GM23338 (cell line): ENCODE data around the gene SEMG1. TPM values are rescaled to one million over a fixed set of nuclear protein-coding genes. Genes with fewer than 3 reads are reported as not detected.

Experiments used
- ATAC-seq: fragments of 200-7000 bp; cut with Tn5 transposase; 3 replicates; pipeline ENCODE4 v1.9.1; 2020
- DNase-seq: peaks from one replicate; pipeline ENCODE4 v3.0.0-alpha.2; 2015; ENCODE audit warnings: low spot score
- H2AFZ ChIP-seq: fragments of 200-600 bp; sonication (generic); 2 replicates; pipeline ENCODE4 v1.8.0; 2016; ENCODE audit warnings: antibody characterized with exemption, mild to moderate bottlenecking, moderate library complexity
- H3F3A ChIP-seq: fragments of 200-600 bp; sonication (generic); replicated peaks from 2 replicates; pipeline ENCODE4 v1.8.0; 2017; ENCODE audit warnings: antibody characterized with exemption, mixed run types, low read depth
- H3K27ac ChIP-seq: fragments of 200-600 bp; sonication (generic); 2 replicates; pipeline ENCODE4 v1.6.1; 2016; ENCODE audit warnings: low read depth
- H3K27me3 ChIP-seq: fragments of 200-600 bp; sonication (generic); 2 replicates; pipeline ENCODE4 v1.8.0; 2016; ENCODE audit warnings: mild to moderate bottlenecking, mixed run types, moderate library complexity; ENCODE audit not compliant: insufficient read depth
- H3K36me3 ChIP-seq: fragments of 200-600 bp; sonication (generic); 2 replicates; pipeline ENCODE4 v1.8.0; 2016; ENCODE audit warnings: mild to moderate bottlenecking; ENCODE audit not compliant: insufficient read depth
- H3K4me1 ChIP-seq: fragments of 200-600 bp; sonication (generic); 2 replicates; pipeline ENCODE4 v1.8.0; 2016; ENCODE audit warnings: mild to moderate bottlenecking, moderate library complexity; ENCODE audit not compliant: insufficient read depth
- H3K4me2 ChIP-seq: fragments of 200-600 bp; sonication (generic); 2 replicates; pipeline ENCODE4 v1.7.1; 2017; ENCODE audit warnings: mixed run types
- H3K4me3 ChIP-seq: fragments of 200-600 bp; sonication (generic); 2 replicates; pipeline ENCODE4 v1.6.1; 2016; ENCODE audit warnings: mixed run types
- H3K79me2 ChIP-seq: fragments of 200-600 bp; sonication (generic); replicated peaks from 2 replicates; pipeline ENCODE4 v1.8.0; 2017; ENCODE audit warnings: mild to moderate bottlenecking; ENCODE audit not compliant: insufficient read depth
- H3K9me2 ChIP-seq: fragments of 200-600 bp; sonication (generic); 2 replicates; pipeline ENCODE4 v1.8.0; 2017; ENCODE audit not compliant: insufficient read depth
- H4K20me1 ChIP-seq: fragments of 200-600 bp; sonication (generic); replicated peaks from 2 replicates; pipeline ENCODE4 v1.8.0; 2017; ENCODE audit warnings: mild to moderate bottlenecking; ENCODE audit not compliant: insufficient read depth
- H3K27ac Mint-ChIP-seq: 2 replicates; pipeline ENCODE4 v1.8.0; 2020; ENCODE audit warnings: inconsistent platforms, mild to moderate bottlenecking, moderate library complexity, mixed read lengths
- H3K27me3 Mint-ChIP-seq: 3 replicates; pipeline ENCODE4 v1.8.0; 2022; ENCODE audit warnings: low read depth, mild to moderate bottlenecking, moderate library complexity, mixed read lengths, inconsistent platforms; ENCODE audit not compliant: insufficient read depth, poor library complexity
- H3K36me3 Mint-ChIP-seq: 3 replicates; pipeline ENCODE4 v1.8.0; 2021; ENCODE audit warnings: low read depth, mild to moderate bottlenecking, inconsistent platforms, moderate library complexity, mixed read lengths
- H3K4me1 Mint-ChIP-seq: 3 replicates; pipeline ENCODE4 v1.8.0; 2020; ENCODE audit warnings: mild to moderate bottlenecking, inconsistent platforms, mixed read lengths
- H3K4me3 Mint-ChIP-seq: 3 replicates; pipeline ENCODE4 v1.8.0; 2021; ENCODE audit warnings: moderate library complexity, mild to moderate bottlenecking, inconsistent platforms, mixed read lengths
- H3K9me3 Mint-ChIP-seq: 3 replicates; pipeline ENCODE4 v1.8.0; 2020; ENCODE audit warnings: moderate library complexity, mild to moderate bottlenecking, inconsistent platforms, mixed read lengths
- CREB1 ChIP-seq: fragments of 250-450 bp; sonication (Bioruptor Pico); IDR thresholded peaks from 2 replicates; pipeline ENCODE4 v1.5.0; 2020; ENCODE audit warnings: low read depth, mild to moderate bottlenecking, moderate library complexity
- ETS1 ChIP-seq: IDR thresholded peaks from 2 replicates; pipeline ENCODE4 v1.6.1; 2016; ENCODE audit warnings: antibody characterized with exemption
- EZH2 ChIP-seq: fragments of 200-600 bp; sonication (generic); IDR thresholded peaks from one replicate; pipeline ENCODE4 v1.8.0; 2017; ENCODE audit warnings: antibody characterized with exemption, mild to moderate bottlenecking, low read depth; ENCODE audit not compliant: unreplicated experiment
- EZH2phosphoT487 ChIP-seq: fragments of 200-600 bp; sonication (generic); IDR thresholded peaks from one replicate; pipeline ENCODE4 v1.8.1; 2018; ENCODE audit warnings: antibody characterized with exemption; ENCODE audit not compliant: unreplicated experiment
- NANOG ChIP-seq: IDR thresholded peaks from 2 replicates; pipeline ENCODE4 v1.6.1; 2016; ENCODE audit warnings: antibody characterized with exemption, borderline replicate concordance
- POLR2AphosphoS5 ChIP-seq: IDR thresholded peaks from 2 replicates; pipeline ENCODE4 v1.6.1; 2016; ENCODE audit warnings: antibody characterized with exemption, low read depth
- REST ChIP-seq: IDR thresholded peaks from one replicate; pipeline ENCODE4 v1.6.1; 2018; ENCODE audit warnings: antibody characterized with exemption; ENCODE audit not compliant: unreplicated experiment
- STAT1 ChIP-seq: IDR thresholded peaks from one replicate; pipeline ENCODE4 v1.6.1; 2016; ENCODE audit warnings: antibody characterized with exemption; ENCODE audit not compliant: unreplicated experiment
- ZNF114 ChIP-seq: fragments of 250-450 bp; sonication (Bioruptor Pico); IDR thresholded peaks from 2 replicates; pipeline ENCODE4 v1.5.0; 2020; ENCODE audit warnings: mild to moderate bottlenecking, moderate library complexity
- ZNF331 ChIP-seq: fragments of 250-450 bp; sonication (Bioruptor Pico); IDR thresholded peaks from 2 replicates; pipeline ENCODE4 v1.5.0; 2020; ENCODE audit warnings: low read depth, mild to moderate bottlenecking, moderate library complexity
- ZNF462 ChIP-seq: fragments of 250-450 bp; sonication (Bioruptor Pico); IDR thresholded peaks from 2 replicates; pipeline ENCODE4 v1.5.0; 2020; ENCODE audit warnings: mild to moderate bottlenecking, moderate library complexity
- polyA plus RNA-seq: library from polyadenylated mRNA; unstranded; fragments of >200 nt; fragmentation: Nextera tagmentation; extraction: Ambion mirVana; gene quantifications from 2 replicates; pipeline ENCODE4 v1.2.1, GENCODE V29; 2016
- total RNA-seq: library from RNA; depleted of rRNA; stranded (reverse); fragments of >200 nt; shearing (Covaris generic); gene quantifications from 2 replicates; pipeline ENCODE4 v1.2.3, GENCODE V29; 2014
- TF ChIP-seq, protein P1 (sequence below), 2 experiments: fragments of 200-600 bp in 1 of 2; sonication (generic) in 1 of 2; conservative IDR thresholded peaks; 2 replicates each; pipeline versions ENCODE4 v1.5.1 to v1.6.1; 2016 to 2017; ENCODE audit warnings: antibody characterized with exemption in 2 of 2, low read depth in 2 of 2, mild to moderate bottlenecking in 2 of 2, moderate library complexity in 1 of 2

SEMG1 gene
- total and polyA plus RNA-seq, 2 experiments from 2014 or later, result 3.3 to 5.7 TPM

GRCh38 chr20:45181639-45182038, 25.2 kb upstream of the SEMG1 start (continued):
- TF ChIP-seq REST (no peak), CREB1 (CRISPR knock-in tag) (no peak), EZH2phosphoT487 (no peak), ZNF114 (CRISPR knock-in tag) (no peak)

DNA sequence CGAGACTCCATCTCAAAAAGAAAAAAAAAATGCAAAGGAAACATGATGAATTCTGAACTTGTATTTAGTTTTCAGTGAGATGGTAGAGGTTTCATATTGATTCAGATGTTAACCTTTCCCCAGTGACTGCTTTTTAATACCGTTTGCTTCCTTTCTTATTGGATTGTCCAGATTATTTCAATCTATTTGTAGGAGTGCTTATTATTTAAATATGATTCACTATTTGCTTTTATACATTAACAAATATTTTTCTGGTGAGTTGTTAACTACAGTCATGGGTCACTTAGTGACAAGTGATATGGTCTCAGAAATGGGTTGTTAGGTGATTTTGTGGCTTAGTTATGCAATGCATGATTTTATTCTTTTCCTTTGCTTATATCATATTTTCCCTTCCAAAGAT, 23.7 kb upstream of the SEMG1 start:
- Histone ChIP-seq H3K4me1 (no peaks in the 10 kb centered on the region), H3K79me2 (no peaks in the 10 kb centered on the region), H3K36me3 (no peaks in the 10 kb centered on the region), H2AFZ (no peak overlapping the region), H3K27me3 (no peaks in the 10 kb centered on the region), H3K9me2 (no peaks in the 10 kb centered on the region), H3K4me3 (no peak overlapping the region), H3K27ac (no peak overlapping the region), H3K4me2 (no peak overlapping the region), H3F3A (no peaks in the 10 kb centered on the region), H4K20me1 (no peaks in the 10 kb centered on the region)
- Mint-ChIP-seq H3K27me3 (no peaks in the 10 kb centered on the region), H3K4me3 (no peak overlapping the region), H3K36me3 (no peaks in the 10 kb centered on the region), H3K27ac (no peak overlapping the region), H3K9me3 (no peaks in the 10 kb centered on the region), H3K4me1 (no peaks in the 10 kb centered on the region)
- DNase-seq, result no peak
- ATAC-seq, result no peak
- TF ChIP-seq NANOG (no peak), EZH2phosphoT487 (no peak), ETS1 (no peak), ZNF331 (CRISPR knock-in tag) (no peak), CREB1 (CRISPR knock-in tag) (no peak), POLR2AphosphoS5 (no peak), EZH2 (no peak), STAT1 (no peak), ZNF462 (CRISPR knock-in tag) (no peak)
- TF ChIP-seq, protein P1, sequence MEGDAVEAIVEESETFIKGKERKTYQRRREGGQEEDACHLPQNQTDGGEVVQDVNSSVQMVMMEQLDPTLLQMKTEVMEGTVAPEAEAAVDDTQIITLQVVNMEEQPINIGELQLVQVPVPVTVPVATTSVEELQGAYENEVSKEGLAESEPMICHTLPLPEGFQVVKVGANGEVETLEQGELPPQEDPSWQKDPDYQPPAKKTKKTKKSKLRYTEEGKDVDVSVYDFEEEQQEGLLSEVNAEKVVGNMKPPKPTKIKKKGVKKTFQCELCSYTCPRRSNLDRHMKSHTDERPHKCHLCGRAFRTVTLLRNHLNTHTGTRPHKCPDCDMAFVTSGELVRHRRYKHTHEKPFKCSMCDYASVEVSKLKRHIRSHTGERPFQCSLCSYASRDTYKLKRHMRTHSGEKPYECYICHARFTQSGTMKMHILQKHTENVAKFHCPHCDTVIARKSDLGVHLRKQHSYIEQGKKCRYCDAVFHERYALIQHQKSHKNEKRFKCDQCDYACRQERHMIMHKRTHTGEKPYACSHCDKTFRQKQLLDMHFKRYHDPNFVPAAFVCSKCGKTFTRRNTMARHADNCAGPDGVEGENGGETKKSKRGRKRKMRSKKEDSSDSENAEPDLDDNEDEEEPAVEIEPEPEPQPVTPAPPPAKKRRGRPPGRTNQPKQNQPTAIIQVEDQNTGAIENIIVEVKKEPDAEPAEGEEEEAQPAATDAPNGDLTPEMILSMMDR (conservative IDR thresholded peaks at IDR 0.05; ENCODE audit: low read depth in 2 of 2), result no peak
